ENCODE measurements around the gene CAPN13. TPM values are rescaled to one million over a fixed set of nuclear protein-coding genes. Genes with fewer than 3 reads are reported as not detected.

CAPN13 gene
- total RNA-seq, 4 donors from 2014 or later = not detected

- no peak for TF ChIP-seq CTCF (IDR thresholded peaks at IDR 0.05; ENCODE audit: low read depth)
Observed at GRCh38 chr2:30821960-30822359, 14.7 kb upstream of the CAPN13 start.

GRCh38 chr2:30820381-30821055, 13.3 kb upstream of the CAPN13 start:
- TF ChIP-seq CTCF (IDR thresholded peaks at IDR 0.05; ENCODE audit: low read depth) = no peak

GRCh38 chr2:30809938-30810337, 2.7 kb upstream of the CAPN13 start:
- no peak for TF ChIP-seq CTCF (IDR thresholded peaks at IDR 0.05; ENCODE audit: low read depth)

GRCh38 chr2:30808695-30809094, 1.4 kb upstream of the CAPN13 start:
- TF ChIP-seq CTCF (IDR thresholded peaks at IDR 0.05; ENCODE audit: low read depth) = no peak

GRCh38 chr2:30803281-30803680, 4.0 kb downstream of the CAPN13 start:
- TF ChIP-seq CTCF (IDR thresholded peaks at IDR 0.05; ENCODE audit: low read depth) = no peak

GRCh38 chr2:30802611-30803010, 4.6 kb downstream of the CAPN13 start:
- TF ChIP-seq CTCF (IDR thresholded peaks at IDR 0.05; ENCODE audit: low read depth) = no peak

GRCh38 chr2:30801821-30802455, 5.3 kb downstream of the CAPN13 start:
- no peak for TF ChIP-seq CTCF (IDR thresholded peaks at IDR 0.05; ENCODE audit: low read depth)

Data from subcutaneous adipose tissue (tissue), 4 donors.